ENCODE data around the gene LIMD2. TPM values are rescaled to one million over a fixed set of nuclear protein-coding genes. Genes with fewer than 3 reads are reported as not detected.

LIMD2 gene
- total RNA-seq, 1 experiment from 2014 or later: 35.2 TPM

DNA sequence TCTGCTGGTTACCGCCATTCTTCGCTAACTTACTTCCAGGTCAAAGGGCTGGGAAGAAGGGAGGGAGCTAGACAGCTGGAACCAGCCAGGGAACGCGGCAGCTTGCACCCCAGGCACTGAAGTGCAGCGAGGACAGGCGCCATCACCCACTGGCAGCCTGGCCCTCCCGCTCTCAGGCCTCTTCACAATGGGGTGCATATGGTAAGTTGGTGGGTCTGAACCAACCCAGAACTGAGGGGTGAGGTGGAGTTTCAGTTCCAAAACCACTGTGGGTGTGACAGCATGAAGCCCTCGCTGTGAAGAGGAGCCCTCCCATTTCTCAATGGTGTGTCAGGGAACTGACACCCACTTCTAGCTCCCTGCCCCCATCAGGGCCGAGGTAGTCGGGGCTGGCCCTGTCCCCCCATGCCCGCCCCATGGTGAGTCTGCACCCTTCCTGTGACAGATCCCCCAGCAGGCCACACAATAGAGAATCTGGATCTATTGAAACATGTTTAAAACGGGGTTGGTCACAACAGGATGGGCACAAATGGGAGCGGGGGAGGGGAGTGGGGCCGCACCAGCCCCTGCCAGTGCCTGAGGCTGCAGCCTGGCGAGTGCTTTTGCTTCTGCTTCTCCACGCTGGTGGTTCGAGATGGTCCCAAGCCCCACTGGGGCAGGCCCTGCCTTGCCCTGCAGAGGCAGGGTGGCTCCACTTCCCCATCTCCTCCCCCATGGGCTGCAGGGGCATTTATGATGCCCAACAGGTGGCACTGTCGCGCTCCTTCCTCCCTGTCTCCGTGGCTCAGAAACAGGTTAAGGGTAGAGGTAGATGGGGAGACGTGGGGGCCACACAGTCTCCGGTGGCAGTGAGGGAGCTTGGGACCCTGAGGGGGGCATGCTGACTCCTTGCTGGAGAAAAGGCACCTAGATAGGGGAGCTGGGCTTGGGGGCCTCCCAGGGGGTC lies 2.3 kb downstream of the LIMD2 start:
- Histone ChIP-seq H3K36me3 (peaks cover 77% of the 10 kb centered on the region), H3K4me1 (replicated peaks) (peaks cover 29% of the 10 kb centered on the region)

DNA sequence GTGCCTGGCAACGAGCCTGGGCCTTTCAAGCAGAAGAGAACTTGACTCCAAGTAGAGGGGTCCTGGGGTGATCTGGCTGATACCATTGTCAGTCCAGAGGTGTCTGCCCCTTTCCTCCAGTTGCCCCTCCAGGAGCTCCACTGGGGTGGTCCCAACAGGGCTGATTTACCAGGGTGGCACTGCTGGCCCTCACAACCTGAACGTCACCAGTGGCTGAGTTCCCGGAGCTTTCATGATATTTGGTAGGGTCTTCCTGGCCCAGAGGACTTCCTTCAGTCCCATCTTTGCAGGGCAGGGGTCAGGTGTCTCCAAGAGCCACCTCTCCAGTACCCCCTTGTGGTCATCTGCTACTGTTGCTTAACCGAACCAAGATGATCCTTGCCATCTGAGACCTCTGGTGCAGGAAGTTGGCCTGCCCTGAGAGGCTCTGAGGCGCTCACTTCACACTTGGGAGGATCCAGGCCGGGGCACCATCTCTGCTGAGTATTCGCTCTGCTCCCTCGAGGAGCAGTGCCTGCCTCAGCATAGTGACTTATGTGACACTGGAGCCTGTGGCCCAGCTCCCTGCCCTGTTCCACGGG lies 3.5 kb downstream of the LIMD2 start:
- no peak overlapping the region for H3K4me3 ChIP-seq
- H3K36me3 ChIP-seq: peaks cover 87% of the 10 kb centered on the region
- peak in 1 of 2 experiments; percentile 40 for DNase-seq (ENCODE audit: low read depth in 1 of 2, low spot score in 2 of 2)
- H3K4me1 ChIP-seq (replicated peaks): peaks cover 29% of the 10 kb centered on the region
- H3K27me3 ChIP-seq (replicated peaks): no peaks in the 10 kb centered on the region
- no peak overlapping the region for H3K27ac ChIP-seq
- H3K9me3 ChIP-seq (replicated peaks): peaks cover 10% of the 10 kb centered on the region

More for the DNA sequence above, 2.3 kb downstream of the LIMD2 start:
- peak; percentile 34 to 72 for DNase-seq (ENCODE audit: low read depth in 1 of 2, low spot score in 2 of 2)
- Histone ChIP-seq H3K27me3 (replicated peaks) (no peaks in the 10 kb centered on the region), H3K27ac (no peak overlapping the region), H3K4me3 (no peak overlapping the region), H3K9me3 (replicated peaks) (peaks cover 10% of the 10 kb centered on the region)

DNA sequence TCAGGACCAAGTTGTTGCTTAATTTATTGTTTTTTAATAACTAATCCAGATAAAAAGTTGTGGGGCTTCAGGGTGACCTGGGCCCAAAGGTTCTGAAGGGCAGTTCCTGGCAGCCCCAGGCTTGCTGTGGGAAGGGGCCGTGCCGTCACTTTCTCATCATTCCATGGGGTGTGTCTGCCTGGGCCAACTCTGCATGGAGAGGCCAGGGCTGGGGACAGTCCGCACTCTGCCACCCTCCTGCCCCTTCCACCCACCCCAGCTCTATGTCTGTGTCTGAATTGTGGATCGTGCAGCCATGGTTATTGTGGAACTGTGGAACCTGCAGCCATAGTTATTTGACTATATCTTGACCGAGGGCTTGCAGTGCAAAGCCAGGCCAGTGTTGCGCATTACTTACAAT lies 4.0 kb downstream of the LIMD2 start:
- DNase-seq (ENCODE audit: low read depth in 1 of 2, low spot score in 2 of 2): no peak
- no peak overlapping the region for H3K4me3 ChIP-seq
- H3K9me3 ChIP-seq (replicated peaks): peaks cover 8% of the 10 kb centered on the region
- peaks cover 87% of the 10 kb centered on the region for H3K36me3 ChIP-seq
- H3K27me3 ChIP-seq (replicated peaks): no peaks in the 10 kb centered on the region
- peaks cover 26% of the 10 kb centered on the region for H3K4me1 ChIP-seq (replicated peaks)
- H3K27ac ChIP-seq: no peak overlapping the region

DNA sequence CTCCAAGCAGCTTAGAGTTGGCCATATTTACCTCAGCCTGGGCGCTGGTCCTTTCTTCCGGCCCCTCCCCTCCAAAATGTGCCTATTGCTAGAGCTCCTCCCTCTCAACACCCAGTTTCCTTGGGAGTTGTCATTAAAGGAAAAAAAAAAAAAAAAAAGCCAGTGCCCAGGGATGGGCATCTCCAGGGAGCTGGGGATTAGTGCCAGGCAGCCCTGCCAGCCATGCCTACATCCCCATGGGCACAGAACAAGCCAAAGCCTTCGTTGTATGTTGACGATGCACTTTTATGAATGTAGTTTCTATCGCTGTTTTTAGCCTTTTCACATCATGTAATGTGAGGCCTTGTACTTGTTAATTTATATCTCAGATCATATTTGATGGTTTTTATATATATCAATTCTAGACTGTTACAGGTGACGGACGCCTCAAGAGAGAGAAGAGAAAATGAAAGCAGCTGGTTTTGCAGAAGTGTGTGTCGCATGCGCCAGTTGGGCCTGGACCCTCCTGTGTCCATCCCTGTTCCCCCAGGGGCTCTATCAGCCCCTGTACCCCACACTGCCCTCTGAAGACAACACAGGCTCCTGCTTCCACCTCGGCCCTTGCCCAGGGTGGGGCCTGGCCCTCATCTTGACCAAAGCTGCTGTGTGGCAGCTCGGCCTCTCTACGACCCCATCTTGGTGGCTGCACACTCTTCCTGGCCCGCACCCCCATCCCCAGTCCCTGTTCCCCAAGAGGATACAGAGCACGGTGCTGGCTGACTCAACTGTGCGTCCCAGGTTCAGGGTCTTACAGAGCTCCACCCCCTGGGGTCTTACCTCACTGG lies 4.8 kb downstream of the LIMD2 start:
- DNase-seq (ENCODE audit: low read depth in 1 of 2, low spot score in 2 of 2): no peak
- H3K27ac ChIP-seq: no peak overlapping the region
- no peaks in the 10 kb centered on the region for H3K27me3 ChIP-seq (replicated peaks)
- peaks cover under 1% of the 10 kb centered on the region for H3K9me3 ChIP-seq (replicated peaks)
- H3K4me1 ChIP-seq (replicated peaks): peaks cover 19% of the 10 kb centered on the region
- no peak overlapping the region for H3K4me3 ChIP-seq
- H3K36me3 ChIP-seq: peaks cover 88% of the 10 kb centered on the region

DNA sequence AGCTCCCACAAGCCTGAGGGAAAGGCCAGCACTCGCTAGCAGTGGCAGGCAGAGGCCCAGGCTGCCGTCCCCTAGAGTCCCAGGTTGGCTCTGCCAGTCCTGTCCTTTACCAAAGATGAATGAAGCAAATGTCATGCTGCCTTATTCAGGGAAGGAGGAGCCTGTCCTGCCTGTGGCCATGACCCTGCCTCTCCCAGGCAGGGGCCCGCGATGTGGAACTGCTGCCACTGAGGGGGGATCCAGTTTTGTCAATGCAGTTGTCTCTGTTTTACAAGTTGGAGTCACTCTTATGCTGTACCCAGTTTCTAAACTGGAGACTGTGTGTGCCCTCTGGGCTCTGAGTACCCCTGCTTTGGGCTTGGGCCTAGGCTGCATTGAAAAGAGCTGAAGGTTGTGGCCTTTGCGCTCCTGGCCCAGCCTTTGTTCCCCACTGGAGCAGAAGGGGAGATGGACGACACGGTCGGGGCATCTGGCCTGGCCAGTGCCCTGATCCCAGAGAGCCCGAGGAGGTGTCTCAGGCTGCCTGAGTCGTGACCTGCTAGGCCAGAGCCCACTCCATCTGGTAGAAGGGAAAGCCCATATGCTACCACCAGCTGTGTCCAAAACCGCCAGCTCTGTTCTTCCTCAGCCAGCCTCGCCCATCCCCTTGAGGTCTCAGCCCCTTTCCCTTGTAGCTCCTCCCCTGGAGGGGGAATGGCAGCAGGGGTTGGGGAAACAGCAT lies 5.5 kb downstream of the LIMD2 start:
- DNase-seq (ENCODE audit: low read depth in 1 of 2, low spot score in 2 of 2): no peak

DNA sequence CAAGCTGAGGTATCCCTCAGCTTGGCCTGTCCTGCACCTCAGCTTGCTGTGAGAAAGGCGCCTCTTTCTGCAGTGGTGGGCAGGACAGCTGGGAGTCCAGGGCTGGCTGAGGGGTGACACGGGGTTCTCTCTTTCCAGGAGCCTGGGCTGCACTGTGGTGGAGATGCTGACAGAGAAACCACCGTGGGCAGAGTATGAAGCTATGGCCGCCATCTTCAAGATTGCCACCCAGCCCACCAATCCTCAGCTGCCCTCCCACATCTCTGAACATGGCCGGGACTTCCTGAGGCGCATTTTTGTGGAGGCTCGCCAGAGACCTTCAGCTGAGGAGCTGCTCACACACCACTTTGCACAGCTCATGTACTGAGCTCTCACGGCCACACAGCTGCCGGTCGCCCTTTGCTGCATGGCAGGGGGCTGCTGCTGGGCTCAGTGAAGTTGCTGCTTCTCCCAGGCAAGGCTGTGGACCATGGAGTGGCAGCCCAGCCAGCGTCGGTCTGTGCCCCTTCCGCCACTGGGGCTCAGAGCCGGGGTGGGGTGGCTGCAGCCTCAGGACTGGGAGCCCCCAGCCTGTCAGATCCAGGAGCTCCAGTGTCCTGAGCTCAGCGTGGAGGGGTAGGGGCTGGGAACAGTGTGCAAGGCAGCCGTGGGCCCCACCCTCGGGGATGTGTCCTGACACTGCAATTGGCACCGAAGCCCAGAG lies 6.4 kb downstream of the LIMD2 start:
- peaks cover 93% of the 10 kb centered on the region for H3K36me3 ChIP-seq
- no peak overlapping the region for H3K27ac ChIP-seq
- H3K9me3 ChIP-seq (replicated peaks): no peaks in the 10 kb centered on the region
- no peaks in the 10 kb centered on the region for H3K27me3 ChIP-seq (replicated peaks)
- H3K4me3 ChIP-seq: no peak overlapping the region
- DNase-seq (ENCODE audit: low read depth in 1 of 2, low spot score in 2 of 2): no peak
- peaks cover 9% of the 10 kb centered on the region for H3K4me1 ChIP-seq (replicated peaks)

More for the DNA sequence above, 5.5 kb downstream of the LIMD2 start:
- Histone ChIP-seq H3K27ac (no peak overlapping the region), H3K4me1 (replicated peaks) (peaks cover 17% of the 10 kb centered on the region), H3K36me3 (peaks cover 92% of the 10 kb centered on the region), H3K9me3 (replicated peaks) (no peaks in the 10 kb centered on the region), H3K27me3 (replicated peaks) (no peaks in the 10 kb centered on the region), H3K4me3 (no peak overlapping the region)

DNA sequence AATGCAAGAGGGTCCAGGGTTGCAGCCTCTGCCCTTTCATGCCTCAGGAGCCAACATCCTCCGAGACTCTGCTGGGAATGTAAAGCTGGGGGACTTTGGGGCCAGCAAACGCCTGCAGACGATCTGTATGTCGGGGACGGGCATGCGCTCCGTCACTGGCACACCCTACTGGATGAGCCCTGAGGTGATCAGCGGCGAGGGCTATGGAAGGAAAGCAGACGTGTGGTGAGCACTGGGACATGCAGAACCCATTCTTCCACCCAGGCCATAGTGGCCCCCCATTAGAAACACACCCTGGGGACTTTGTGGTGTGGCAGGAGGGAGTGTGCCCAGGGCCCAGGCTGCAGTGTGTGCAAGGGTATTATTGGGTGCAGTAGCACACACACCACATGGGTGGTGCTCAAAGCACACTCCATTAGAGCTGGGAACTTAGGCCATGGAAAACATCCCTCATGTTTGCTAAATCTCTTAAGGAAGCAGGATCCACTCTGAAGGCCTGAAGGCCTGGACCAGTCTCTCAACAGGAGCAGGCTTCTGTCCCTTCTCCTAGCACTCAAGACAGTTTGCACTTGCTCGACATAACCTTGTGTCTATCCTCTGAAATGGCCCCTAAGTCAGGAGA lies 7.6 kb downstream of the LIMD2 start:
- Histone ChIP-seq H3K9me3 (replicated peaks) (no peaks in the 10 kb centered on the region), H3K36me3 (peaks cover 87% of the 10 kb centered on the region), H3K4me1 (replicated peaks) (no peaks in the 10 kb centered on the region), H3K27me3 (replicated peaks) (no peaks in the 10 kb centered on the region), H3K4me3 (no peak overlapping the region), H3K27ac (no peak overlapping the region)
- no peak for DNase-seq (ENCODE audit: low read depth in 1 of 2, low spot score in 2 of 2)

DNA sequence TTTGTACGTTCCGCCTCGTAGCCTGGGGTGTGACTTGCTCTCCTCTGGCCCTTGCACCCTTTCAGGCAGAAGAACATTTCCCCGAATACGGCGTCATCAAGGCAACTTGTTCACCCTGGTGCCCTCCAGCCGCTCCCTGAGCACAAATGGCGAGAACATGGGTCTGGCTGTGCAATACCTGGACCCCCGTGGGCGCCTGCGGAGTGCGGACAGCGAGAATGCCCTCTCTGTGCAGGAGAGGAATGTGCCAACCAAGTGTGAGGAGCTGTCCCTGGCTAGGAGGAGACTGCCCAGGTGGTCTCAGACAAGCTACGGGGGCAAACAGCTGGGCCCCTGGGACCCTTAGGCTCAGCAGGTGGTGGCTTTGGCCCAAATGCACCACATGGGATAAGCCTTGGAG lies 10.4 kb downstream of the LIMD2 start:
- DNase-seq (ENCODE audit: low read depth in 1 of 2, low spot score in 2 of 2): no peak
- H3K36me3 ChIP-seq: peaks cover 85% of the 10 kb centered on the region
- H3K4me1 ChIP-seq (replicated peaks): no peaks in the 10 kb centered on the region
- no peak overlapping the region for H3K4me3 ChIP-seq
- H3K27me3 ChIP-seq (replicated peaks): no peaks in the 10 kb centered on the region
- no peaks in the 10 kb centered on the region for H3K9me3 ChIP-seq (replicated peaks)
- no peak overlapping the region for H3K27ac ChIP-seq

DNA sequence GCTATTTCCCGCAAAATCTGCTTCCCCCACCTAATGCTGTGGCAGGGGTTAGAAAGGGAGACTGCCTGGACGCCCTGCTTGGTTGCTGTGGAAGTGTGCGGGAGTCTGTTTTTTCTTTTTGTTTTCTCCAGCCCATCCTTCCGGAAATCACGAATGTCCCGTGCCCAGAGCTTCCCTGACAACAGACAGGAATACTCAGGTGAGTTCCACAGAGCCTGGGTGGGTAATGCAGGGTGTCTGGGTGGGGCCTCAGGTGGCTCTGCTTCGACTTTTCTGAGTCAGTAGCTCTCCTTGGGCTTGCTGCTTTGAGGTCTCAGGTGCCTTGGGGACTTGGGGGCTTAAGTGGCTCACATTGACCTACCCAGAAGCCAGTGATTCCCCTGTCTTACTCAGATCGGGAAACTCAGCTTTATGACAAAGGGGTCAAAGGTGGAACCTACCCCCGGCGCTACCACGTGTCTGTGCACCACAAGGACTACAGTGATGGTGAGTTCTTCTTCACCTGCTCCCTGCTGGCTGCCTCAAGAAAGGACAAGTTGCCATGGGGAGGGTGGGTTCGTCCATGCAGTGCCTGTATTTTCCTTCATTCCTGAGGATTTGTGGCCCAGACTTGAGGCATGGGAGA lies 11.4 kb downstream of the LIMD2 start:
- H3K4me1 ChIP-seq (replicated peaks): no peaks in the 10 kb centered on the region
- no peak overlapping the region for H3K4me3 ChIP-seq
- DNase-seq (ENCODE audit: low read depth in 1 of 2, low spot score in 2 of 2): no peak
- no peak overlapping the region for H3K27ac ChIP-seq
- no peaks in the 10 kb centered on the region for H3K27me3 ChIP-seq (replicated peaks)
- H3K9me3 ChIP-seq (replicated peaks): no peaks in the 10 kb centered on the region
- peaks cover 81% of the 10 kb centered on the region for H3K36me3 ChIP-seq

DNA sequence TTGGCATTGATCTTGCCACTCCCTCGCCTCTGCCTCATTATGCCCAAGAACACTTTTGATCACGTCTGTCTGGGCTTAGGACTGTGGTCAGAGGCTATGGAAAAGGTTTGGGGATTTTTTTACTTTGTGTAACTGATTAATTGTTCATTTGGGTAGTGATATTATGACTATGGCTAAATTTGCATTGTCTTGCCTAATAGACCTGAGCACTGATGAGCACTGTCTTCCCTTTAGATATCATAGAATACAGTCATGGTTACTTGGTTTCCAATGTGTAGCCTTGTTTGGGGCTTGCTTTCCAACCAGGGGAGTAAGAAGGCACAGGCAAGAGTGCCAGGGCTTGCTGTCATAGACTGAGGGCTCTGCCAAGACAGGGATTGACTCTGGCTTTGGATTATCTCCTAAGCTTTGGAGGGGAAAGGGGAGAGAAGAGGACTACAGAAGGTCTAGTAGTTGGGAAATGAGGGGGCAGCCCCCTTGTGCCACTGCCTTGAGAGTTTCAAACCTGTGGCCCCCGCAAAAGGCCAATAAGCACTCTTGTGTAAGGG lies 13.7 kb downstream of the LIMD2 start:
- DNase-seq (ENCODE audit: low read depth in 1 of 2, low spot score in 2 of 2): no peak
- no peak overlapping the region for H3K27ac ChIP-seq
- H3K9me3 ChIP-seq (replicated peaks): no peaks in the 10 kb centered on the region
- no peak overlapping the region for H3K4me3 ChIP-seq
- H3K27me3 ChIP-seq (replicated peaks): no peaks in the 10 kb centered on the region
- peaks cover 79% of the 10 kb centered on the region for H3K36me3 ChIP-seq
- no peaks in the 10 kb centered on the region for H3K4me1 ChIP-seq (replicated peaks)

DNA sequence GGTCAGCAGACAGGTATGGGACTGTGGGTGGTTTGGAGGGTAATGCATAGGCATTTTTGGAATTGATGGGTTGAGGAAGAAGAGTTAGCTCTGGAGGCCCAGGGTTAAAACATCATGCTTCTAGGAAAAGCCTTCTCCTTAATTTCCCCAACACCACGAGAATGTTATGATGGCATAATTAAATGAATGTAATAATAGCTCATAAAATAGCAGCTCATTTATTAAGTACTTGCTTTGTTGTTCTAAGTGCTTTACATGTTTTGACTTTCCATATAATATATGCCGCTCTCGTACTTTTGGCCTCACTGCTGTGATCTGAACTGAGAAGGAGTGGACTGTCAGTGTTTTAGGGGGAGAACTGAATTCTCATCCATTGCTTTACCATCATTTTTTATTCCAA lies 14.3 kb downstream of the LIMD2 start:
- H3K9me3 ChIP-seq (replicated peaks): no peaks in the 10 kb centered on the region
- H3K27me3 ChIP-seq (replicated peaks): no peaks in the 10 kb centered on the region
- peaks cover 73% of the 10 kb centered on the region for H3K36me3 ChIP-seq
- no peaks in the 10 kb centered on the region for H3K4me1 ChIP-seq (replicated peaks)
- DNase-seq (ENCODE audit: low read depth in 1 of 2, low spot score in 2 of 2): no peak
- no peak overlapping the region for H3K27ac ChIP-seq
- H3K4me3 ChIP-seq: no peak overlapping the region

DNA sequence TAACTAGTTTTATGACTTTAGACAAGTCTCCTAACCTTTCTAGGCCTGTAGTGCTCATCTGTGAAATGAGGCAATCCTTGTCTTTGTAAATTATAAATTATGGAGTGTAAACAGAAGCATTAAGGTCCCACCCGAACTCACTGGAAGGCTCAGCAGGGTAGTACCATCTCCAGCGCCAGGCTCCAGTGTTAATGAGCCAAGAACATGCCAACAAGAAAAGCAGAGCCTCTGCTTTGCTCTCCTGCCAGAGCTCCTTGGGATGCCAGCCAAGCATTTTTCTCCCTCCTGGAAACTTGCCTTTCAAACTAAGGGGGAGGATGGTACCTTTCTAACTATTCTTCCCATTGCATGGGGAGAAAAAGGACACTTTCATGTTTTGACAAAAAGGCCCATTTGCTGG lies 14.9 kb downstream of the LIMD2 start:
- H3K9me3 ChIP-seq (replicated peaks): no peaks in the 10 kb centered on the region
- H3K36me3 ChIP-seq: peaks cover 67% of the 10 kb centered on the region
- H3K27me3 ChIP-seq (replicated peaks): no peaks in the 10 kb centered on the region
- H3K4me1 ChIP-seq (replicated peaks): no peaks in the 10 kb centered on the region
- H3K4me3 ChIP-seq: no peak overlapping the region
- DNase-seq (ENCODE audit: low read depth in 1 of 2, low spot score in 2 of 2): no peak
- no peak overlapping the region for H3K27ac ChIP-seq
